ENCODE data around the gene PHYH.
"Not testable (repeated sequence)": the region's sequence is repeated elsewhere in the genome, so short reads cannot be mapped to it uniquely, and the experiment has no call there.

Gene PHYH

DNA sequence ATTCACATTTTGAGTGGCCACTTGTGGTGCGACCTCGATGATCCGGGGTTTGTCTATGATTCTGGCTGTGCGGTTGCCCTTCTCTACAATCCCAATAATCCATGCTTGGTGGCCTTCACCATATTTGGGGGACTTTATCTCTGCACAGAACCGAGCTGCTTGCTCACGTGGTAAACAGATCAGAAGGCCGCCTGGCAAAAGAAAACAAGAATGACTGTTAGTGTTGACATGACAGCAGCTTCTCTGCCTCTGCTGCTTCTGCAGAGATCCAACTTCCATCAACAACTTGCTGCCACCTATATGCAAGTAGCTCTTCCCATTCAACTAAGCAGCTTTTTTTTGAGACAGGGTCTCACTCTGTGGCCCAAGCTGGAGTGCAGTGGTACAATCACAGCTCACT, 19.3 kb upstream of the PHYH start:
- no peak for DNase-seq

- no peak for DNase-seq
Observed at GRCh38 chr10:13317474-13317873, 17.6 kb upstream of the PHYH start.

DNA sequence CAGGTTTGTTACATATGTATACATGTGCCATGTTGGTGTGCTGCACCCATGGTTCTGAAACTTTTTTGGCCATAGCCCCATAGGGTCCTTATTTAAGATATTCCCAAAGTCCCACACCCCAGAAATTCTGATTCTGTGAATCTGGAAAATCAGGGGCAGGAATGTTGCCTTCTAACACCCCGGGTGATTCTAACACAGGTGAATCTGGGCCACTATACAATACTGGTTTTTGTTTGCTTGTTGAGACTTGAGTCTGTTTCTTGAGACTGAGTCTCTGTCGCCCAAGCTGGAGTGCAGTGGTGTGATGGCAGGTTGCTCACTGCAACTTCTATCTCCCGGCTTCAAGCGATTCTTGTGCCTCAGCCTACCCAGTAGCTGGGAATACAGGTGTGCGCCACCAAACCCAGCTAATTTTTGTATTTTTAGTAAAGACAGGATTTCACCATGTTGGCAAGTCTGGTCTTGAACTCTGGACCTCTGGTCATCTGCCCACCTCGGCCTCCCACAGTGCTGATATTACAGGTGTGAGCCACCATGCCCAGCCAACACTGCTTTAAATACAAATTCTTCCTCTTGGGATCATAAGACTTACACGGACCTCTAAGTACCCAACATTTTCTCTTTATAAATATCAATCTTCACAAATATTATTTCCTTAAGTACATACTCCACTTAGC, 16.9 kb upstream of the PHYH start:
- DNase-seq: no peak

GRCh38 chr10:13315361-13315760, 15.5 kb upstream of the PHYH start:
- no peak for DNase-seq

- DNase-seq: no peak
Observed at GRCh38 chr10:13311177-13311575, 11.3 kb upstream of the PHYH start.

GRCh38 chr10:13310518-13311176, 10.8 kb upstream of the PHYH start:
- DNase-seq: no peak

DNA sequence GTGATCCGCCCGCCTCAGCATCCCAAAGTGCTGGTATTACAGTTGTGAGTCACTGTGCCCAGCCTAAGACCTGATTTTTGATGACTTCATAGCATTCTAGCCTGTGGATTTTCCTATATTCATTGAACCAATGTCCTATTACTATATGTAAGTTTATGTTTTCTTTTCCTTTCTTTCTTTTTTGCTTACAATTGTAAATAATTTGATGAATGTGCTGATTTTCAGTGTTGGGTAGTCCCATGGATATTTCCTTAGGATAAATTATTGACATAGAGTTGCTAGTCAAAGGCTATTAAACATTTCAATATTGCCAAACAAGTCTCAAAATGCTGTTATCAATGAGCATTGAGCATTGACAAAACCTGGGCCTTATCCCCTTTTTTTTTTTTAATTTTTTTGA, 9.9 kb upstream of the PHYH start:
- DNase-seq: no peak

GRCh38 chr10:13308096-13308495, 8.2 kb upstream of the PHYH start:
- no peak for DNase-seq

GRCh38 chr10:13306103-13306502, 6.2 kb upstream of the PHYH start:
- DNase-seq: no peak

- DNase-seq: no peak
Observed at GRCh38 chr10:13302821-13303555, 3.1 kb upstream of the PHYH start.

GRCh38 chr10:13298748-13299436, 972 bp downstream of the PHYH start:
- no peak for DNase-seq

- no peak for DNase-seq
Observed at GRCh38 chr10:13296476-13296875, 3.4 kb downstream of the PHYH start.

DNA sequence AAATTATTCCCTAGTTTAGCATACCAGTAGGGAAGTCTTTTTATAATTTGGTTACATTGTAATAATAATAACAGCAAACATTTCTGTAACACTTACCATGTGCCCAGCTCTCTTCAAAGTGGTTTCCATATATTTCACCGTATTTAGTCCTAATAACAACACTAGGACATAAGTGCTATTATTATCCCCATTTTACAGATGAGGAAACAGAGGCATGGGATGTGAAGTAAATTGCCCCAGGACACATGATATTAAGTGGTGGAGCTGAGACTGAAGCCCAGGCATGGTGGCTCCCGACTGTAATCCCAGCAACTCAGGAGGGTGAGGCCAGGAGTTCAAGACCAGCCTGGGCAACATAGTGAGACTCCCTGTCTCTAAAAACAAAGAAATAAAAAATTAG, 5.1 kb downstream of the PHYH start:
- DNase-seq: no peak

DNA sequence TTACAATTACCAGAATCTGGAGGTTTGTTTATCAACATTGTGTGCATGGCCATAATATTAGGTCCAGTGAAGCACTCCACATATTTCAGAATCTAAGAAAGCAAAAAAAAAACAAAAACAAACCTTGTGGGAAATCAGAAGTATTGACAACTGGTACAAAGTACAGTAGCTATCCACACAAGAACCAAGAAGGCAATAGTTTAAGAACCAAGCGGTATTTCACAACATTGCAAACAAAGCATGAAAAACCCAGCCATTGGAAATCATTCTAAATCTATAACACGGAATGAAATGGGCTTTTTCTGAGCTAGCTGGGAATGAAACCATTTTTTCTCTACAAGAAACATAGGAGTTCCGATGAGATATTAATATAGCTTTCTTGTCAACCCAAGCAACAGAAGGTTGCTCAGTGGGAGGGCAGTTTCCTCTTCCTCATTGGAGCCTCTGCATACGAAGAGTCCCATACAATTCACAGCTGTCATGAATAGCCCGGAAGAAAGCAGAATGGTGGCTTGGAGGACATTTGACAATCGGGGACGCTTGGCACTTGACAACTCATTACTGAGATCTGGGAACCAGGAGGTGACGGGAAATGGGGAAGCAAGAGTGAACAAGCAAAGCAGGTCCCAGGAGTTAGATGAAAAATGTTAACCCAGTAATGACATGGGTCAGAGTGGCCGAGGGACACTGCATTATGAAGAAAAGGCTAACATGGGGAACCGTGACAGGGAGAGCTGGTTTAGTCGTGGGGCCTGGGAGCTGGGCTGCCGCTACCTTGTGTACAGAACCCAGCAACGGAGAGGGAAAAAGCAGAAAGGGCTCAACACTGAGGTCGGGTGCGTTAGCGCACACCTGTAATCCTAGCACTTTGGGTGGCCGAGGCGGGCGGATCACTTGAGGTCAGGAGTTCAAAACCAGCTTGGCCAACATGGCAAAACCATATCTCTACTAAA, 7.8 kb downstream of the PHYH start:
- no peak for DNase-seq

DNA sequence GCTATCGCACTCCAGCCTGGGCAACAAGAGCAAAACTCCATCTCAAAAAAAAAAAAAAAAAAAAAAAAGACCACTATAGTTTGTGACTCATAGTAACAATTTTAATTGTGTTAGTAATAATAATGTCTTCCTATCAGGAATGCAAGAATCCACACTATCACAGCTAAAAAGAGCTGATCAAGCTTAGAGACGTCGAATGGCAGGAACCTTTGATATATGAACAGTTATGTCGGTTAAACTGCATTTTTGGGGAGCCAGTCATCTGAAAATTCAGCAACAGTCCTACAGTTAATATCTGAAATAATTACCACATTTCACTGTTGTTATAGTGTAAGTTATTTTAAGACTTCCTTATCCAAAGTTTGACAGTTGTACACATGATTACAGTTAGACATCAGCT, 8.8 kb downstream of the PHYH start:
- no peak for DNase-seq

DNA sequence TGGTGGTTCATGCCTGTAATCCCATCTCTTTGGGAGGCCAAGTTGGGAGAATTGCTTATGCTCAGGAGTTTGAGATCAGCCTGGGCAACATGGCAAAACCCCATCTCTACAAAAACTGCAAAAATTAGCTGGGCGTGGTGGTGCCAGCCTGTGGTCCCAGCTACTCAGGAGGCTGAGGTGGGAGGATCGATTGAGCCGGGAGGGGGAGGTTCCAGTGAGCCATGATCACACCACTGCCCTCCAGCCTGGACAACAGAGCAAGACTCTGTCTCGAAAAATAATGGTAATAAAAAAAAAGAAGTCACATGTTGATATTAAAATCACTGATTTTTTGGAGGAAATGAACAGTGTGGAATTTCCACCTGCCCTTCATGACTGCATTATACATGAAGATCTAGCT, 15.8 kb downstream of the PHYH start:
- DNase-seq: no peak

- not testable (repeated sequence) for DNase-seq
Observed at GRCh38 chr10:13282348-13282747, 17.5 kb downstream of the PHYH start.

DNA sequence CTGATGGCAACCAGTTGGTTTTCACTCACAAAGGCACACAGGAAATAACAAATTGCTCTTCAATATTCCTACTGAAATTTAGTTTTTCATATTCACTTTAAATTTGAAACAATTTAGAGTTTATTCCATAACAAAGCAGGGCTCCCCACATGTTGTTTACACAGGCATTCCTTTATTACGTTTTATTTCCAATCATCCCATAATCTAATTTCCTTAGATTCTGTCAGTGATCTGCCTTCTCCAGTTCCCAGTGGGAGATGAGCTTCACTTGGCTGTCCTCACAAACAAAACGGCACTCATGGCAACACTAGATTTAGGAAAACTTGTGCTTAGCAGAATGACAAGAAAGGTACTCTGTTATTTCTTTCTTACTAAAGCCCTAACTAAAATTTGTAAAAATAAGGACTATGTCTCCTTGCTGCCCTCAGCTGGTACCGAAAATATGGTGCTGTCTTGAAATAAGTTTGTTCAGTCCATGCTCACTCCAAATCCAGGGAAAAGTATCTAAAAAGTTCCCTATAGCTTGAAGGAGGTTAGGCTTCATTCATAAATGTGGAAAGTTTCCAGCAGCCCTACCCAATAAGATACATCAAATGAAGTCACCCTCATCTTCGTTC, 23.0 kb downstream of the PHYH start:
- no peak for DNase-seq

DNA sequence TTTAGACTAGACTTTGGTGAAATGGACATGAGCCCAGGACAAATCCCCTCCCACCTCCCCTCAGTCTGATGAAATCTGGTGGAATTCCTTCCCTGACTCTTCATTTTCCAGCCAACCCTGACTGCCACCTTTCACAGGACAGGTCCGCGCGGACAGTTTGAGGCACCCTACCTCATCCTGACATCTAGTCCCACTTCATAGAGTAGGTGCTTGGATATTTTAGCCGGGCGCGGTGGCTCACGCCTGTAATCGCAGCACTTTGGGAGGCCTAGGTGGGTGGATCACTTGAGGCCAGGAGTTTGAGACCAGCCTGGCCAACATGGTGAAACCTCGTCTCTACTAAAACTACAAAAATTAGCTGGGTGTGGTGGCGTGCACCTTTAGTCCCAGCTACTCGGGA, 23.7 kb downstream of the PHYH start:
- not testable (repeated sequence) for DNase-seq

DNA sequence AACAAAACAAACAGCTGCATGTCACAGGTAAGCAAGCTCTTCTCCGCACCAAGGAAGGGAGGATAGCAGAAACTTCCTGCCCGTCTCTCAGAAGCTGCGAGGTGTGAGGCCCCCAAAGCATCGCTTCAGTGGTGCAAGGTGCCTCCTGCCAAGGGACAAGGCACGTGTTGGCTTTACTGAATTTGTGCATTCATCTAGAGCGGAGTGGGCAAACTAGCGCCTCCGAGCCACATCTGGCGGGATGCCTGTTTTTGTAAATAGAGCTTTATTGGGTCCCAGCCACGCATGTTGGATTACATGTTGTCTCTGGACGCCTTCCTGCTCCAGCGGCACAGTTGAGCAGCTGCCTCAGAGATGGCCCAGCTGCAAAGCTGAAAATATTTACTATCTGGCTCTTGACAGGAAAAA, 27.7 kb downstream of the PHYH start:
- no peak for DNase-seq

GRCh38 chr10:13271552-13272163, 28.2 kb downstream of the PHYH start:
- DNase-seq: peak; percentile 72
